CD14-positive monocyte (primary cell): ENCODE measurements around the gene FRMPD2. TPM values are rescaled to one million over a fixed set of nuclear protein-coding genes. Genes with fewer than 3 reads are reported as not detected.

ENCODE experiments used
- DNase-seq, 3 donors: peaks; one replicate each; pipeline ENCODE4 v3.0.0-alpha.2; 2011 to 2022
- H2AFZ ChIP-seq: 2 replicates; pipeline ENCODE4 v1.6.0; 2012; ENCODE audit warnings: mild to moderate bottlenecking, low read depth, low read length, inconsistent platforms; ENCODE audit not compliant: insufficient read depth, poor library complexity, severe bottlenecking
- H3K27ac ChIP-seq, 2 donors: 1 replicate in 1 of 2; 2 replicates in 1 of 2; pipeline ENCODE4 v1.5.1; 2012 to 2013; ENCODE audit warnings: low read length in 2 of 2, control low read depth in 1 of 2, inconsistent platforms in 1 of 2, low read depth in 1 of 2, mild to moderate bottlenecking in 1 of 2
- H3K27me3 ChIP-seq, 2 donors: one replicate each; pipeline versions ENCODE4 v1.6.0 to v1.6.1; 2011 to 2013; ENCODE audit warnings: low read length in 2 of 2; ENCODE audit not compliant: control insufficient read depth in 2 of 2, insufficient read depth in 2 of 2
- H3K36me3 ChIP-seq, 2 donors: replicated peaks in 1 of 2; 1 replicate in 1 of 2; 2 replicates in 1 of 2; pipeline versions ENCODE4 v1.5.1 to v1.6.1; 2012 to 2013; ENCODE audit warnings: low read length in 2 of 2, control low read depth in 1 of 2, inconsistent platforms in 1 of 2, mild to moderate bottlenecking in 1 of 2; ENCODE audit not compliant: insufficient read depth in 2 of 2, control insufficient read depth in 1 of 2
- H3K4me1 ChIP-seq, 2 donors: 1 replicate in 1 of 2; 2 replicates in 1 of 2; pipeline versions ENCODE4 v1.5.1 to v1.6.1; 2012 to 2013; ENCODE audit warnings: low read length in 2 of 2, control low read depth in 1 of 2, inconsistent platforms in 1 of 2, mild to moderate bottlenecking in 1 of 2, moderate library complexity in 1 of 2; ENCODE audit not compliant: insufficient read depth in 2 of 2, control insufficient read depth in 1 of 2
- H3K4me2 ChIP-seq: replicated peaks from 2 replicates; pipeline ENCODE3; 2012; ENCODE audit warnings: low read length, moderate library complexity, mild to moderate bottlenecking; ENCODE audit not compliant: poor library complexity, severe bottlenecking; ENCODE audit errors: extremely low read depth
- H3K4me3 ChIP-seq, 3 experiments: fragments of 200-600 bp in 1 of 3; sonication (generic) in 1 of 3; replicated peaks in 1 of 3; 1 replicate in 2 of 3; 2 replicates in 1 of 3; pipeline ENCODE4 v1.5.1; 2011 to 2013; ENCODE audit warnings: low read length in 3 of 3, mild to moderate bottlenecking in 3 of 3, control low read depth in 2 of 3, low read depth in 2 of 3, inconsistent platforms in 1 of 3, moderate library complexity in 1 of 3
- H3K79me2 ChIP-seq: 2 replicates; pipeline ENCODE4 v1.6.0; 2012; ENCODE audit warnings: mild to moderate bottlenecking, control low read depth, inconsistent platforms, low read length, moderate library complexity; ENCODE audit not compliant: insufficient read depth
- H3K9ac ChIP-seq: 2 replicates; pipeline ENCODE4 v1.6.0; 2017; ENCODE audit warnings: low read length, mild to moderate bottlenecking; ENCODE audit not compliant: insufficient read depth, poor library complexity, severe bottlenecking
- H3K9me3 ChIP-seq, 2 donors: replicated peaks in 1 of 2; 1 replicate in 1 of 2; 2 replicates in 1 of 2; pipeline versions ENCODE4 v1.5.1 to v1.6.1; 2012 to 2013; ENCODE audit warnings: low read length in 2 of 2, control low read depth in 1 of 2; ENCODE audit not compliant: control insufficient read depth in 1 of 2, insufficient read depth in 1 of 2
- H4K20me1 ChIP-seq: 2 replicates; pipeline ENCODE4 v1.6.0; 2012; ENCODE audit warnings: mild to moderate bottlenecking, low read length, control low read depth, moderate library complexity; ENCODE audit not compliant: insufficient read depth
- H3K27ac Mint-ChIP-seq, 7 donors: one replicate each; pipeline ENCODE4 v1.8.0; 2020; ENCODE audit warnings: mild to moderate bottlenecking in 7 of 7, mixed read lengths in 7 of 7, moderate library complexity in 6 of 7, inconsistent platforms in 2 of 7
- H3K27me3 Mint-ChIP-seq, 3 donors: one replicate each; pipeline ENCODE4 v1.8.0; 2021 to 2022; ENCODE audit warnings: low read depth in 3 of 3, mild to moderate bottlenecking in 3 of 3, mixed read lengths in 3 of 3, moderate library complexity in 3 of 3, inconsistent platforms in 1 of 3
- H3K36me3 Mint-ChIP-seq, 2 donors: one replicate each; pipeline ENCODE4 v1.8.0; 2020; ENCODE audit warnings: mixed read lengths in 2 of 2, inconsistent platforms in 1 of 2, mild to moderate bottlenecking in 1 of 2
- H3K4me1 Mint-ChIP-seq: one replicate; pipeline ENCODE4 v1.8.0; 2020; ENCODE audit warnings: mild to moderate bottlenecking, mixed read lengths
- H3K4me3 Mint-ChIP-seq, 2 donors: one replicate each; pipeline ENCODE4 v1.8.0; 2020; ENCODE audit warnings: mild to moderate bottlenecking in 2 of 2, mixed read lengths in 2 of 2, moderate library complexity in 1 of 2
- H3K9me3 Mint-ChIP-seq, 7 donors: one replicate each; pipeline ENCODE4 v1.8.0; 2020 to 2022; ENCODE audit warnings: mixed read lengths in 7 of 7, mild to moderate bottlenecking in 6 of 7, moderate library complexity in 6 of 7, inconsistent platforms in 2 of 7
- CTCF ChIP-seq: fragments of 200-600 bp; IDR thresholded peaks from one replicate; pipeline ENCODE4 v1.8.0; 2022; ENCODE audit warnings: antibody characterized with exemption, mild to moderate bottlenecking
- WGBS: methylation state at CpG from one replicate; pipeline ENCODE4 v1.1.5; 2013; ENCODE audit warnings: missing lambda C conversion rate; ENCODE audit not compliant: insufficient coverage; 5-methylcytosine and 5-hydroxymethylcytosine counted together
- intact Hi-C, 2 donors: fragments of 100-400 bp; cut with micrococcal nuclease; formaldehyde crosslinking; loops; one replicate each; pipeline versions ENCODE4 v1.15.0 to v1.15.1; 2023
- polyA plus RNA-seq, 3 donors: library from polyadenylated mRNA; depleted of rRNA in 1 of 3; unstranded in 2 of 3; stranded (reverse) in 1 of 3; fragments of 300-500 nt in 2 of 3; fragments of >200 nt in 1 of 3; fragmentation: Illumina TruSeq in 2 of 3; gene quantifications; 1 replicate in 2 of 3; 2 replicates in 1 of 3; pipeline ENCODE4 v1.2.3, GENCODE V29; 2012 to 2021

The FRMPD2 gene
- polyA plus RNA-seq, 3 donors: not detected

- 100% methylated on average over 1 of the region's 3 CpGs for WGBS
- Mint-ChIP-seq H3K4me3 (no peak overlapping the region), H3K27ac (peak overlapping the region in 1 of 7 donors; percentile 54), H3K9me3 (no peaks in the 10 kb centered on the region), H3K27me3 (peaks cover 0 to 10% (median 0%) of the 10 kb centered on the region in 3 donors), H3K36me3 (no peaks in the 10 kb centered on the region), H3K4me1 (no peaks in the 10 kb centered on the region)
- intact Hi-C loops: no loop called here
- Histone ChIP-seq H3K4me2 (no peak overlapping the region), H3K27me3 (no peaks in the 10 kb centered on the region), H3K4me1 (no peaks in the 10 kb centered on the region), H3K36me3 (no peaks in the 10 kb centered on the region), H3K27ac (no peak overlapping the region), H3K9me3 (no peaks in the 10 kb centered on the region), H3K9ac (no peak overlapping the region), H3K79me2 (no peaks in the 10 kb centered on the region), H3K4me3 (no peak overlapping the region), H2AFZ (no peak overlapping the region), H4K20me1 (no peaks in the 10 kb centered on the region)
- TF ChIP-seq CTCF: no peak
- no peak for DNase-seq
Observed at GRCh38 chr10:48232717-48233447, 41.6 kb downstream of the FRMPD2 start.

- H3K4me1 ChIP-seq: no peaks in the 10 kb centered on the region
- no peaks in the 10 kb centered on the region for H3K79me2 ChIP-seq
- H2AFZ ChIP-seq: no peak overlapping the region
- no peaks in the 10 kb centered on the region for H4K20me1 ChIP-seq
- no peak for TF ChIP-seq CTCF
- no peak for DNase-seq
- H3K36me3 ChIP-seq: no peaks in the 10 kb centered on the region
- Mint-ChIP-seq H3K36me3 (no peaks in the 10 kb centered on the region), H3K27me3 (peaks cover 2 to 10% (median 2%) of the 10 kb centered on the region in 3 donors), H3K4me1 (no peaks in the 10 kb centered on the region), H3K9me3 (no peaks in the 10 kb centered on the region), H3K4me3 (no peak overlapping the region), H3K27ac (no peak overlapping the region)
- no peaks in the 10 kb centered on the region for H3K27me3 ChIP-seq
- intact Hi-C loops: no loop called here
- H3K9ac ChIP-seq: no peak overlapping the region
- H3K4me2 ChIP-seq: no peak overlapping the region
- H3K4me3 ChIP-seq: no peak overlapping the region
- H3K9me3 ChIP-seq: no peaks in the 10 kb centered on the region
- no peak overlapping the region for H3K27ac ChIP-seq
- 65% methylated on average over 4 of the region's 6 CpGs for WGBS
Observed at GRCh38 chr10:48231699-48232315, 42.7 kb downstream of the FRMPD2 start.
